Stomach smooth muscle (tissue), 2 donors: ENCODE measurements around the gene CCNE1.
A peak's percentile ranks its signal among the peaks of the same experiment; 100 is the strongest.

ENCODE experiments used
- H3K27ac ChIP-seq: one replicate; pipeline ENCODE4 v1.7.0; 2013; ENCODE audit warnings: mild to moderate bottlenecking, low read length, inconsistent platforms
- H3K27me3 ChIP-seq, 2 donors: one replicate each; pipeline ENCODE4 v1.7.0; 2013; ENCODE audit warnings: low read length in 2 of 2; ENCODE audit not compliant: insufficient read depth in 2 of 2, control insufficient read depth in 1 of 2
- H3K36me3 ChIP-seq, 2 donors: one replicate each; pipeline ENCODE4 v1.7.0; 2013; ENCODE audit warnings: low read length in 2 of 2; ENCODE audit not compliant: control insufficient read depth in 2 of 2, insufficient read depth in 2 of 2
- H3K4me1 ChIP-seq: one replicate; pipeline ENCODE4 v1.7.0; 2013; ENCODE audit warnings: low read length; ENCODE audit not compliant: control insufficient read depth, insufficient read depth
- H3K4me3 ChIP-seq, 2 donors: one replicate each; pipeline ENCODE4 v1.7.0; 2013; ENCODE audit warnings: low read length in 2 of 2
- H3K9ac ChIP-seq, 2 donors: one replicate each; pipeline ENCODE4 v1.7.0; 2013; ENCODE audit warnings: low read length in 2 of 2, mild to moderate bottlenecking in 1 of 2
- H3K9me3 ChIP-seq, 2 donors: one replicate each; pipeline ENCODE4 v1.7.0; 2013; ENCODE audit warnings: low read length in 2 of 2; ENCODE audit not compliant: control insufficient read depth in 2 of 2
- donor health status: healthy.
- donor health status: Pancreatic carcinoma.

CCNE1 gene

DNA sequence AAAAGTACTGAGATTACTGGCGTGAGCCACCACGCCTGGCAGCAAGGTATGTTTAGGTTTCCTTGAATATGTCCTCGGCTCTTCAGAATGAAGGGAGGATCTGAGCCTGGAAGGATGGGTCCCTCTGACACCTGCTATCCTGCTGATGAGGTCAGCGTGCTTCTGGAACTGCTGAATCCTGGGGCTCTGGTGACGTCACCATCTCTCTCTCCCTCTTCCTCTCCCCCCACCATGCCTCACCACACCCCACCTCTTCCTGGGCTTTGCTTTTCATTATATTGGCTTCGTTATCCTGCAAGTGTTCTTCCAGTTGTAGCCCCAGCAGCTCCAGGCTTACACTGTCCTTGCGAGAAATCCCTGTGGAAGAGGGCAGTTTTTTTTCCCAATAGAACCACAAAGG is 49.8 kb downstream of the CCNE1 start:
- Histone ChIP-seq H3K9me3 (no peaks in the 10 kb centered on the region), H3K27me3 (peaks cover 23% of the 10 kb centered on the region in 2 donors), H3K27ac (no peak overlapping the region), H3K36me3 (no peaks in the 10 kb centered on the region), H3K4me3 (no peak overlapping the region), H3K4me1 (no peaks in the 10 kb centered on the region), H3K9ac (no peak overlapping the region)

DNA sequence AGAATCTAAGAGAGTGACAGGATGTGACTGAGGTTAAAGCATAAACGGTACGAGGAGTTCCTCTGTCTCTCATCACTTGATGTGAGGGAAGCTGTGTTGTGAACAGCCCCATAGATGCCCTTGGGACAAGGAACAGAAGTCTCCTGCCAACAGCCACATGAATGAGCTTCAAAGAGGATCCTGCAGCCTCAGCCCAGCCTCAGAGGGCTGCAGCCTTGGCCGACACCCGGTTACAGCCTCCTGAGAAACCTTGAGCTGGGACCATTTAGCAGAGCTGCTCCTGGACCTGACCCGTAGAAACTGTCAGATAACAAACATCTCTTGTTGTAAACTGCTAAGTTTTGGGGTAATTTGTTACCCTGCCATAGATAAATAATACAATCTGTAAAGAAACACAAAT is 54.2 kb downstream of the CCNE1 start:
- no peak overlapping the region for H3K4me3 ChIP-seq
- peaks cover 21 to 23% of the 10 kb centered on the region in 2 donors for H3K27me3 ChIP-seq
- H3K27ac ChIP-seq: no peak overlapping the region
- H3K36me3 ChIP-seq: no peaks in the 10 kb centered on the region
- no peaks in the 10 kb centered on the region for H3K4me1 ChIP-seq
- H3K9ac ChIP-seq: no peak overlapping the region
- peaks cover 3 to 4% of the 10 kb centered on the region in 2 donors for H3K9me3 ChIP-seq

- Histone ChIP-seq H3K27ac (no peak overlapping the region), H3K4me1 (peaks cover 5% of the 10 kb centered on the region), H3K4me3 (no peak overlapping the region), H3K9me3 (peaks cover 3 to 4% of the 10 kb centered on the region in 2 donors), H3K36me3 (no peaks in the 10 kb centered on the region), H3K9ac (no peak overlapping the region), H3K27me3 (peaks cover 20 to 22% of the 10 kb centered on the region in 2 donors)
Observed at GRCh38 chr19:29867984-29868383, 56.2 kb downstream of the CCNE1 start.

GRCh38 chr19:29871143-29871542 is 59.4 kb downstream of the CCNE1 start:
- peaks cover 25% of the 10 kb centered on the region for H3K4me1 ChIP-seq
- no peak overlapping the region for H3K4me3 ChIP-seq
- no peak overlapping the region for H3K9ac ChIP-seq
- H3K9me3 ChIP-seq: peaks cover 3 to 4% of the 10 kb centered on the region in 2 donors
- no peaks in the 10 kb centered on the region for H3K36me3 ChIP-seq
- peaks cover 13 to 25% of the 10 kb centered on the region in 2 donors for H3K27me3 ChIP-seq
- no peak overlapping the region for H3K27ac ChIP-seq

DNA sequence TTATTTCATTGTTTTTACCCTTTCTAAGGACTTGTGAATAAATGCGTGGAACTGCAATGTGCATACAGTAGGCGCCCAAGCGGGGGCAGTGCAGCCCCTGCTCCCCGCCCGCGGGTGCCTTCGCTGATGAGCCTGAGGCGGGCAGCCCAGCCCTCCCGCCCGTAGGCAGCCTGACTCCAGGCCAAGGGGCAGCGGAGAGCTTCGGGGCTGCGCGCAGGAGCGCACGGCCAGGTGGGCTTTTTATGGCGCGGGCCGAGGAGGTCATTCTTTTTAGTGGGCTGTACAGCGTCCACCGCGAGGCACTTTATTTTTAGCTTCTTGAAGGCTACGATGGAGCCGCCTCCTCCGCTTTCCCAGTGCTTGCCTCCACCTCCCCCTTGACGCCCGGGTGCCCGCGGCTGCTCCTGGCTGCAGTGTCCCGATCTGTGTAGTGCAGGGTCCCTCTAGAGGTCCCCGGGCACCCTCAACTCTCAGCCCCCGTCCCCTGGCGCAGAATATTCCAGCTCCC is 60.5 kb downstream of the CCNE1 start:
- Histone ChIP-seq H3K4me3 (no peak overlapping the region), H3K27me3 (peaks cover 13 to 25% of the 10 kb centered on the region in 2 donors), H3K27ac (no peak overlapping the region), H3K9me3 (peaks cover 3 to 4% of the 10 kb centered on the region in 2 donors), H3K9ac (no peak overlapping the region), H3K36me3 (no peaks in the 10 kb centered on the region), H3K4me1 (peaks cover 25% of the 10 kb centered on the region)

- H3K36me3 ChIP-seq: no peaks in the 10 kb centered on the region
- H3K27ac ChIP-seq: no peak overlapping the region
- H3K9me3 ChIP-seq: peaks cover 0 to under 1% of the 10 kb centered on the region in 2 donors
- no peak overlapping the region for H3K9ac ChIP-seq
- peaks cover 11 to 25% of the 10 kb centered on the region in 2 donors for H3K27me3 ChIP-seq
- H3K4me3 ChIP-seq: peak overlapping the region; percentile 46 to 67
- peaks cover 25% of the 10 kb centered on the region for H3K4me1 ChIP-seq
Observed at GRCh38 chr19:29873024-29873800, 61.4 kb downstream of the CCNE1 start.
